GM19239 (cell line): ENCODE data around the gene ROCK1.
"Not testable (repeated sequence)": the region's sequence is repeated elsewhere in the genome, so short reads cannot be mapped to it uniquely, and the experiment has no call there.

ENCODE experiments used
- DNase-seq: peaks from one replicate; pipeline ENCODE4 v3.0.0; 2011; ENCODE audit warnings: low spot score; ENCODE audit not compliant: insufficient read length
- FAIRE-seq: peaks from 2 replicates; lab custom pipeline; 2011; peaks lifted over from hg19 to GRCh38; lab: Jason Lieb, UNC

ROCK1 gene

DNA sequence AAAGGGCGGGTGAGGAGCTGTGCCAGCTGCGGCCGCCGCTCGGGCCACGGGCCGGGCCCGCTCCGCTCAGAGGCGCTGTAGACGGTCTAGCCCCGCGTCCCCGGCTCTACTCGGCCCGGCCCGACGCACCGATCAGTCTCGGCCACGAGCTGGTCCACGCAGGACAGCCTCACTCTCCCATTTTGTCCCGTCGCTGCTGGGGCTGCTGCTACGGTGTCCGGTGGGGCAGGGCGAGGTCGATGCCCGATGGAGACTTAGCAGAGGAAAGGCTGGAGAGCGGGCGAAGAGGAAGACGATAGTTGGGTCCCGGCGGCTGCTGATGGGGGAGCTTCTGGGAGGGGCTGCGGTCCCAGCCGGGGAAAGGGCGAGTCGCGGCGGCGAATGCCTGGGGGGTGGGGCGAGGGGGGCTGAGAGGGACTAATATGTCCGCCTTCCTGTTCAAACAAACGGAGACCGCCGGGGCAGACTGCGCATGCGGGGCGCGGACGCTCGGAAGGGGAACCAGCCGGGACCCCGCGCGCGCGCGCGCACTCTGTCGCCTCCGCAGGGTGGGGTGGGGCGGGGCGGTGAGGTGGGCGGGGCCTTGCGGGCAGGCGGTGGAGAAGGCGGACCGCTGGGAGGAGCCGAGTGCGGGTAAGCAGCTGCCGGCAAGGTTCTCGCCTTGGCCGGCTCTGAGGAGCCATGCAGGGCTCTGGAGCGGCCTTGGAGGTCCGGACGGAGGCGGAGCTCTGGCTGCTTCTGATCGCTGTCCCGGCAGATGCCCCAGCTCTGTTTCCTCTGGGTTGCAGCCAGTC lies at the start of gene ROCK1:
Gene ROCK1, minus strand, starts transcription at position 468 of the 794 bp plus-strand sequence. CDS start 903 bp downstream, outside the sequence.
- peak; percentile 70 for FAIRE-seq
- DNase-seq = peak; percentile 63

GRCh38 chr18:21155443-21155842 lies 43.8 kb upstream of the ROCK1 start:
- FAIRE-seq = no peak
- no peak for DNase-seq

DNA sequence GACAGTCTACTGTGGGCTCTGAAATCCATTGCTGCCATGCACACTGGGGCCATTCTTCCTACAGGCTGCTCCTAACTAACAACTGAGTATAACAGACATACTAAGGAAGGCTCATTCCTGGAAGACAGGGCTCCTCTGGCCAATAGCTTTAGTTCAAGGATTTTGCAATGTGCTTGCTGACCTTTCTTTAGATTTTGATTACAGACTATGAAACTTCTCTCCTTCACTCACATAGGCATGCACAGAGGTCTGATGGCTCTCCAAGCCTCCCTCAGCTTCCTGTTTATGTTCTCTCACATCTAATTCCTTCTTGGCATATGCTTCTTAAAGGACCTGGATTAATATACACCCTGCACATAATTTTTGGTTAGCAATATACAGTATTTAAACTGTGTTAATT lies 34.4 kb upstream of the ROCK1 start:
- FAIRE-seq (no peak), DNase-seq (no peak)

DNA sequence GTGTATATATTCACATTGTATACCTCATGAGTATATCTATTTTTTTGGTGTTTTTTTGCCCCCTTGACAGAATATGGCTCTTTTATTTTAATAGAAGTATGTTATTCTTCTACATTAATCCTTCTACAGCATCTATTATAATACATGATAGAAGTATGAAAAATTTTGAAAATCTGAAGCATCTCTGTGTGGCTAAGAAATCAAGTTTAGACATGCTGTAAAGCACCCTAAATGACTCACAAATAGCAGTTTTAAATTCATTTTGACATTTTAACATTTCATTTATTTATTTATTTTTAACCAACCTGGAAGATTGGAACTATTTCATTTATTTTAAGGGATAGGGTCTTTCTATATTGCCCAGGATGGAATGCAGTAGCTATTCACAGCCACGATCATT lies 33.8 kb upstream of the ROCK1 start:
- FAIRE-seq (no peak), DNase-seq (no peak)

DNA sequence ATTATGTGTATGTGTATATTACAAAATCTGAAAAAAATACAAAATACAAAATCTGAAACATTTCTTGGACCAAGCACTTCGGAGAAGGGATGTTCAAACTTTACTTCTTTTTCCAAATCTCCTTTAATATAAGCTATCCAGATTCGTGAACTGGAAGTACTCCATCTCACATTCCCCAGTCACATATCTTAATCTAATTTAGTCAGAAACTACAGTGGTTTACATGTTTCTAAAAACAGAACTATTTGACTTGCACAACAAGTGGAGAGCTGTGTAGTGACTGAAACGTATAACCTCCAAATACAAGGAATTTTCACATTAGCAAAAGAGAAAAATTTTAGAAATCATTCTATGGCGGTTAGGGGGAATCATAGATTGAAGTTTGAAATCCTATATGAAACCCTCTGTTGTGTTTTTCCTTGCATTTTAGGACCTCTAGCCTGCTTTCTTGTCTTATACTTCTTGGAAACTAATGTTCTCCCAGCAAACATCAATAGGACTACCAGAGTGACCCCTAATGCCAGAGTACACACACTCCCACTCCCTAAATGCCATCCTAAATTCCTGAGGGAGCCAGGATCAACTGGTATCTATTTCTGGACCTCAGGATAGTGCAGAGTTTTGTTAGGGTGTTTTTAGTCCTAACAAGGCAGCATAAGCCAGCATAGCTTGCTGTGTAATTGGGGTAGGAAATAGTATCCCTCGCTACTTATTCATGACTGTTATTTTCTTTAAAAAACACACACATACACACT lies 30.2 kb upstream of the ROCK1 start:
- FAIRE-seq (no peak), DNase-seq (no peak)

DNA sequence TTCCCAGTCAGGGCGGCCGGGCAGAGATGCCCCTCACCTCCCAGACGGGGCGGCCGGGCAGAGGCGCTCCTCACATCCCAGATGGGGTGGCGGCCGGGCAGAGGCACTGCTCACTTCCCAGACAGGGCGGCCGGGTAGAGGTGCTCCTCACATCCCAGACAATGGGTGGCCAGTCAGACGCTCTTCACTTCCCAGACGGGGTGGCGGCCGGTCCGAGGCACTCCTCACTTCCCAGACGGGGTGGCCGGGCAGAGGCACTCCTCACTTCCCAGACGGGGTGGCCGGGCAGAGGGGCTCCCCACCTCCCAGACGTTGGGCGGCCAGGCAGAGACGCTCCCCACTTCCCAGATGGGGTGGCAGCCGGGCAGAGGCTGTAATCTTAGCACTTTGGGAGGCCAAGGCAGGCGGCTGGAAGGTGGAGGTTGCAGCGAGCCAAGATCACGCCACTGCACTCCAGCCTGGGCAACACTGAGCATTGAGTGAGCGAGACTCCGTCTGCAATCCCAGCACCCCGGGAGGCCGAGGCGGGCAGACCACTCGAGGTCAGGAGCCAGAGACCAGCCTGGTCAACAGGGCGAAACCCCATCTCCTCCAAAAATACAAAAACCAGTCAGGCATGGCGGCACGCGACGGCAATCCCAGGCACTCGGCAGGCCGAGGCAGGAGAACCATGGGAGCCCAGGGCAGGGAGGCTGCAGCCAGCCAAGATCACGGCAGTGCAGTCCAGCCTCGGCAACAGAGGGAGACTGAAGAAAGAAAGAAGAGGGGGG lies 26.3 kb upstream of the ROCK1 start:
- FAIRE-seq, DNase-seq: not testable (repeated sequence)

GRCh38 chr18:21134895-21135294 lies 23.3 kb upstream of the ROCK1 start:
- DNase-seq = no peak
- no peak for FAIRE-seq

- no peak for FAIRE-seq
- no peak for DNase-seq
Observed at GRCh38 chr18:21132398-21132918, 20.8 kb upstream of the ROCK1 start.

GRCh38 chr18:21131698-21132227 lies 20.1 kb upstream of the ROCK1 start:
- FAIRE-seq = no peak
- no peak for DNase-seq

DNA sequence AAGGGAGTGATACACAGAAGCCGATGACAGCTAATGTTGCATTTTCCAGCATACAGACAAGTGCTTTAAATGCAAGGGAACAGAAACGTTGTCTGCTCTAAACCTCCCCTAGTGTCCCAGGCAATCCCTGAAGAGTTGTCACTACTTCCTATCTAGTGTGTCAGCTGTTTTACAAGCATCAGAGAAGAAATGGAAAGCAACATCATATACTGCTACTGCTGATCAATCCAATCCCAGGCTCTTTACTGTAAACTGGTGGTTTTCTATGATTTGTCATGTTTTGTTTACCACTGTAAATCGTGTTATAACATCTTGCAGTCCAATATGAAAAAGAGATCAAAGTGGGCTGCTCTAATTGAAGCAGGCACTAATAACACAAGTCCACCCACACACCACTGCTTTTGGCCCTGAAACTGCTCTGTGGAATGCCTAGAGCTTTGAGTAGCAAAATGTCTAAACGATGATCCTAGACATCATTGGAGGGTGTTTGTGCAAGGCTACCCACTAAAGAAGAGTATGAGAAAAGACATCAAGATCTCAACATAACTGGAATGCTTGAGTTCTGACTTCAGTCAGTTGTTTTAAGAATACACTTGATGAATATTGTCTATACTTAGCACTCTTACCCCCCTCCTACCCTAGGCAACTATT lies 18.1 kb upstream of the ROCK1 start:
- DNase-seq (no peak), FAIRE-seq (no peak)

- DNase-seq (no peak), FAIRE-seq (no peak)
Observed at GRCh38 chr18:21123290-21123926, 11.8 kb upstream of the ROCK1 start.

- no peak for FAIRE-seq
Observed at GRCh38 chr18:21118806-21119205, 7.2 kb upstream of the ROCK1 start.

DNA sequence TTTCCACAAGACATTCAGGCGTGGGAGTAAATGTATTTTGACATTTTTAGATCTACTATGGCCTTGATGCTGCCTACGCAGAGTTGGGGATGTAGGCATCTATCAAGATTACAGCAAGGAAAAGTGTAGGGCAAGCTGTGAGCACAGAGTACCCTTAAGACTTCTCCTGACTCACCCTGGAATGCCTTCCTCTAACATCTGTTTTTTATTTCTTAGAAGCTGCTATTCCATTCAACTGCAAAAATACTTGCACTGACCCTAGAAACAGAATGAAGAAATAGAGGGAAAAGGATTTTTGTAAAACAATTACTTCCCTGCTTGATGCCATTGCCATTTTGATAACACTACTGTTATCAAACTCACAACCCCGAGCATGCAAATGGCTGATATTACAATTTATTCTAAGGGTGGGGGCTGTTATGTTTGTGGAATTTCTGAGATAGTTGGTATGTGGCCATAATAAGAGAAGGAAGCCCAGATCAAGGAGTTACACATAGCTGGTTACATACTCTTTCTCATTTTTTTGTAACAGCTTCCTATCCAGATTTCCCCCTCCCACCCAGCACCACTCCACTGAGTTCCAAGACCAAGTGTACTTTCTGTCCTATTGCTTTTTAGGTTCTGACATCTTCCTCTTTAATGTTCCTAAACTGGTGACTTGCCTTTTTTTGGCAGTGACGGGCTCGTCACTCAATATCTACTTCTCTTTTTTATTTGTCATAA lies 6.0 kb upstream of the ROCK1 start:
- DNase-seq = no peak
- no peak for FAIRE-seq

More at GRCh38 chr18:21118806-21119205, 7.2 kb upstream of the ROCK1 start:
- DNase-seq = no peak

DNA sequence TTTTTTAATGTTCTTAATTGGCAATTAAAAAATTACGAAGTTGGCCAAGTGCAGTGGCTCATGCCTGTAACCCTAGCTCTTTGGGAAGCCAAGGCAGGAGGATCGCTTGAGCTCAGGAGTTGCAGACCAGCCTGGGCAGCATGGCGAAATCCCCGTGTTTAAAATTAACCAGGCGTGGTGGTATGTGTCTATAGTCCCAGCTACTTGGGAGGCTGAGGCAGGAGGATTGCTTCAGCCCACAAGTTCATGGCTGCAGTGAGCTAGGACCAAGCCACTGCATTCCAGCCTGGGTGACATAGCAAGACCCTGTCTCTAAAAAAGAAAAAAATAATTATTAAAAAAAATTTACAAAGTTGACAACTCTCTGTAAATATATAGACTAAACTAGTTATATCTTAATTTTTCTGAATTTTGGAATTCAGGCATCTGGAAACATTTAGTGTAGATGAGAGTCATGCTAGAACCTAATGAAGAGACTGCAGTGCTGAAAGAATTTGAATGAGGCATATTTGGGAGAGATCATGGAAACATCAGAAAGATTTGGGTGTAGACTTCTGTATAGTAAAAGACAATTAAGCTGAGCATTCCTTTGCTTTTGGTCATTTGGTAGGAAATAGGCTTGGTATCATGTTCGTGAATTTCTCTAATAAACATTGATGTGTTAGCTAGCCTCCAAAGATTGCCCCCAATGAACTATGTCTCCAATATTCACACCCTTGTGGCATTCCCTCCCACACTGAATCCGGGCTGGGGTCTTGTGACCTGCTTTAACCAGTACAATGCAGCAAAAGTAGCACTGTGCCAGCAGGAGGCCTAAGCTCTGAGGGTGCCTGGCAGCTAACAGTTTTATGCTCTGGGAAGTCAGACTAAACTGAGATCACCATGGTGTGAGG lies 4.2 kb upstream of the ROCK1 start:
- FAIRE-seq (no peak), DNase-seq (no peak)

DNA sequence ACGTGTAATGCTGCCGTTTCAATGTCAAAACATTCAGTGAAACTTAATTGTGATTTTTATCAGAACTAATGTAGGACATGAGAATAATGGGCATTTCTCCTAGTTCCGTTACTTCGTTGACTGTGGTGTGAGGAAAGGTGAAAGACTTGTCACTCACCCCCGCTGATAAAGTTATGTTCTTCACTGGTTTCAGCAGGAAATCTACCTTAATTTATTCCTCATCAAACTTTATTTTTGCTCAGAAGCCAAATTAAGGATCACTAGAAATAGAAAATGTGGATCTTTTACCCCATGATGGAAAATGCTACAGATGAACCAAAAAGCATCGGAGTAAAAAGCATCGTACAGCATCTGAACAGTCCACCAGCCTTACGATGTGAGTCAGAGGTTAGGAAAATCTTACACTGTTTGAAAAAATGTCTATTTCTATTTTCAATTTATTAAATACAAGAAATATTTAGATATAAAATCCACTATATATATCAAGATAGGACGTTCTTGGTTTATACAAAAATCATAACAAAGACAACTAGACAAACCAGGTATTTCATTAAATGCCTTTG lies 1.0 kb upstream of the ROCK1 start:
- no peak for DNase-seq
- no peak for FAIRE-seq

DNA sequence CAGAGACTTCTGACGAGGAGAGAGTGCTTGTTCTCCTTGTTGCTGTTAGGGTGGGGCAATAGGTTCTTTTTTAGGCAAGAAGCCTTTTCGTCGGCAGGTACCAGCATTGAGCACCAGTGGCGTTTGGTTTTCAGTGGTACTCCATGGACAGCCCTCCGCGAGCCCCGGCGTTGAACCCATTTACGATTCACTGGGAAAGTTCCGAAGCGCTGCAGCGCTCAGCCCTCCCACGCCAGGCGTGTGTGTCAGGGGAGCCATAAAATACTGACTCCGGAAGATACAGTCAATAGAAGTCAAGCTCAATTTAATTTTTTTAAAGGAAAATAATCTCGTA lies 494 bp upstream of the ROCK1 start:
- FAIRE-seq = no peak

DNA sequence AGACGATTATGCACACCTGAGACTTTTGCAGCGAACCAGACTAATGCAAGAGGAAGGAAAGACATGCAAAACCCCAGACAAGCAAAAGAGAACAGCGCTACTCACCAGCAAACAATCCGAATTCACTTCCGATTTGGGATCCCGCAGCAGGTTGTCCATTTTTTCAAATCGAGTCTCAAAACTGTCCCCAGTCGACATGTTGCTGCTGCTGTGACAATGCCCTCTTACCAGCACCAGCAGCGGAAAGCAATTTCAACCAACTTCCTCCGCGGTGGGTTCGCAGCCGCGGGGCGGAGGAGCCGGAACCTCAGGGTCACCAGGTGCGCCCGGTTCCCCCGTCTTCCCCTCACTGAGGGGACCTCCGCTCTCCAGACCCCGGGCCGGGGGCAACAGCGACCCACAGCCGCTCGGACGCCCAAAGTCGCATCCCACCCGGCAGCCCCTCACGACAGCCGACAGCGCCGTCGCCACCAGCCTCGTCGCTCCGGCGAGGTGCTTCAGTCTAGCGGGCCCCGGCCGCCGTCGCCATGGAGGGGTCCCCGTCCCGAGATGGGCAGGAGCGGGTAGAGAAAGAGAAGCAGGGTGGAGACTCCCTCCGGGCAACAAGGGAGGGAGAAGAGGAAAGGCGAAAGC lies 784 bp downstream of the ROCK1 start:
- no peak for DNase-seq
- FAIRE-seq = peak; percentile 77

More for the DNA sequence above, 494 bp upstream of the ROCK1 start:
- no peak for DNase-seq
